GM23338 (cell line): Measurements from ENCODE around the gene UBE2G2. TPM values are rescaled to one million over a fixed set of nuclear protein-coding genes. Genes with fewer than 3 reads are reported as not detected.

Experiments used
- ATAC-seq: fragments of 200-7000 bp; cut with Tn5 transposase; 3 replicates; pipeline ENCODE4 v1.9.1; 2020
- DNase-seq: peaks from one replicate; pipeline ENCODE4 v3.0.0-alpha.2; 2015; ENCODE audit warnings: low spot score
- H2AFZ ChIP-seq: fragments of 200-600 bp; sonication (generic); 2 replicates; pipeline ENCODE4 v1.8.0; 2016; ENCODE audit warnings: antibody characterized with exemption, mild to moderate bottlenecking, moderate library complexity
- H3F3A ChIP-seq: fragments of 200-600 bp; sonication (generic); replicated peaks from 2 replicates; pipeline ENCODE4 v1.8.0; 2017; ENCODE audit warnings: antibody characterized with exemption, mixed run types, low read depth
- H3K27ac ChIP-seq: fragments of 200-600 bp; sonication (generic); 2 replicates; pipeline ENCODE4 v1.6.1; 2016; ENCODE audit warnings: low read depth
- H3K27me3 ChIP-seq: fragments of 200-600 bp; sonication (generic); 2 replicates; pipeline ENCODE4 v1.8.0; 2016; ENCODE audit warnings: mild to moderate bottlenecking, mixed run types, moderate library complexity; ENCODE audit not compliant: insufficient read depth
- H3K36me3 ChIP-seq: fragments of 200-600 bp; sonication (generic); 2 replicates; pipeline ENCODE4 v1.8.0; 2016; ENCODE audit warnings: mild to moderate bottlenecking; ENCODE audit not compliant: insufficient read depth
- H3K4me1 ChIP-seq: fragments of 200-600 bp; sonication (generic); 2 replicates; pipeline ENCODE4 v1.8.0; 2016; ENCODE audit warnings: mild to moderate bottlenecking, moderate library complexity; ENCODE audit not compliant: insufficient read depth
- H3K4me2 ChIP-seq: fragments of 200-600 bp; sonication (generic); 2 replicates; pipeline ENCODE4 v1.7.1; 2017; ENCODE audit warnings: mixed run types
- H3K4me3 ChIP-seq: fragments of 200-600 bp; sonication (generic); 2 replicates; pipeline ENCODE4 v1.6.1; 2016; ENCODE audit warnings: mixed run types
- H3K79me2 ChIP-seq: fragments of 200-600 bp; sonication (generic); replicated peaks from 2 replicates; pipeline ENCODE4 v1.8.0; 2017; ENCODE audit warnings: mild to moderate bottlenecking; ENCODE audit not compliant: insufficient read depth
- H3K9me2 ChIP-seq: fragments of 200-600 bp; sonication (generic); 2 replicates; pipeline ENCODE4 v1.8.0; 2017; ENCODE audit not compliant: insufficient read depth
- H4K20me1 ChIP-seq: fragments of 200-600 bp; sonication (generic); replicated peaks from 2 replicates; pipeline ENCODE4 v1.8.0; 2017; ENCODE audit warnings: mild to moderate bottlenecking; ENCODE audit not compliant: insufficient read depth
- H3K27ac Mint-ChIP-seq: 2 replicates; pipeline ENCODE4 v1.8.0; 2020; ENCODE audit warnings: inconsistent platforms, mild to moderate bottlenecking, moderate library complexity, mixed read lengths
- H3K27me3 Mint-ChIP-seq: 3 replicates; pipeline ENCODE4 v1.8.0; 2022; ENCODE audit warnings: low read depth, mild to moderate bottlenecking, moderate library complexity, mixed read lengths, inconsistent platforms; ENCODE audit not compliant: insufficient read depth, poor library complexity
- H3K36me3 Mint-ChIP-seq: 3 replicates; pipeline ENCODE4 v1.8.0; 2021; ENCODE audit warnings: low read depth, mild to moderate bottlenecking, inconsistent platforms, moderate library complexity, mixed read lengths
- H3K4me1 Mint-ChIP-seq: 3 replicates; pipeline ENCODE4 v1.8.0; 2020; ENCODE audit warnings: mild to moderate bottlenecking, inconsistent platforms, mixed read lengths
- H3K4me3 Mint-ChIP-seq: 3 replicates; pipeline ENCODE4 v1.8.0; 2021; ENCODE audit warnings: moderate library complexity, mild to moderate bottlenecking, inconsistent platforms, mixed read lengths
- H3K9me3 Mint-ChIP-seq: 3 replicates; pipeline ENCODE4 v1.8.0; 2020; ENCODE audit warnings: moderate library complexity, mild to moderate bottlenecking, inconsistent platforms, mixed read lengths
- CREB1 ChIP-seq: fragments of 250-450 bp; sonication (Bioruptor Pico); IDR thresholded peaks from 2 replicates; pipeline ENCODE4 v1.5.0; 2020; ENCODE audit warnings: low read depth, mild to moderate bottlenecking, moderate library complexity
- CTCF ChIP-seq, 2 experiments: fragments of 200-600 bp in 1 of 2; sonication (generic) in 1 of 2; conservative IDR thresholded peaks; 2 replicates each; pipeline versions ENCODE4 v1.5.1 to v1.6.1; 2016 to 2017; ENCODE audit warnings: antibody characterized with exemption in 2 of 2, low read depth in 2 of 2, mild to moderate bottlenecking in 2 of 2, moderate library complexity in 1 of 2
- ETS1 ChIP-seq: IDR thresholded peaks from 2 replicates; pipeline ENCODE4 v1.6.1; 2016; ENCODE audit warnings: antibody characterized with exemption
- EZH2 ChIP-seq: fragments of 200-600 bp; sonication (generic); IDR thresholded peaks from one replicate; pipeline ENCODE4 v1.8.0; 2017; ENCODE audit warnings: antibody characterized with exemption, mild to moderate bottlenecking, low read depth; ENCODE audit not compliant: unreplicated experiment
- EZH2phosphoT487 ChIP-seq: fragments of 200-600 bp; sonication (generic); IDR thresholded peaks from one replicate; pipeline ENCODE4 v1.8.1; 2018; ENCODE audit warnings: antibody characterized with exemption; ENCODE audit not compliant: unreplicated experiment
- JUNB ChIP-seq: IDR thresholded peaks from one replicate; pipeline ENCODE4 v1.6.1; 2016; ENCODE audit warnings: antibody characterized with exemption; ENCODE audit not compliant: unreplicated experiment
- NANOG ChIP-seq: IDR thresholded peaks from 2 replicates; pipeline ENCODE4 v1.6.1; 2016; ENCODE audit warnings: antibody characterized with exemption, borderline replicate concordance
- POLR2AphosphoS5 ChIP-seq: IDR thresholded peaks from 2 replicates; pipeline ENCODE4 v1.6.1; 2016; ENCODE audit warnings: antibody characterized with exemption, low read depth
- REST ChIP-seq: IDR thresholded peaks from one replicate; pipeline ENCODE4 v1.6.1; 2018; ENCODE audit warnings: antibody characterized with exemption; ENCODE audit not compliant: unreplicated experiment
- STAT1 ChIP-seq: IDR thresholded peaks from one replicate; pipeline ENCODE4 v1.6.1; 2016; ENCODE audit warnings: antibody characterized with exemption; ENCODE audit not compliant: unreplicated experiment
- ZNF114 ChIP-seq: fragments of 250-450 bp; sonication (Bioruptor Pico); IDR thresholded peaks from 2 replicates; pipeline ENCODE4 v1.5.0; 2020; ENCODE audit warnings: mild to moderate bottlenecking, moderate library complexity
- ZNF331 ChIP-seq: fragments of 250-450 bp; sonication (Bioruptor Pico); IDR thresholded peaks from 2 replicates; pipeline ENCODE4 v1.5.0; 2020; ENCODE audit warnings: low read depth, mild to moderate bottlenecking, moderate library complexity
- ZNF462 ChIP-seq: fragments of 250-450 bp; sonication (Bioruptor Pico); IDR thresholded peaks from 2 replicates; pipeline ENCODE4 v1.5.0; 2020; ENCODE audit warnings: mild to moderate bottlenecking, moderate library complexity
- polyA plus RNA-seq: library from polyadenylated mRNA; unstranded; fragments of >200 nt; fragmentation: Nextera tagmentation; extraction: Ambion mirVana; gene quantifications from 2 replicates; pipeline ENCODE4 v1.2.1, GENCODE V29; 2016
- total RNA-seq: library from RNA; depleted of rRNA; stranded (reverse); fragments of >200 nt; shearing (Covaris generic); gene quantifications from 2 replicates; pipeline ENCODE4 v1.2.3, GENCODE V29; 2014

UBE2G2 gene
- total and polyA plus RNA-seq, 2 experiments from 2014 or later = 66.4 to 100 TPM

- ATAC-seq (no peak), DNase-seq (no peak)
- no peak overlapping the region for H2AFZ ChIP-seq
- H3K4me3 Mint-ChIP-seq = no peak overlapping the region
- no peaks in the 10 kb centered on the region for H3K27me3 ChIP-seq
- 0 out of 2 replicates have a peak, but pooled peaks cover 21% of the 10 kb centered on the region for H3F3A ChIP-seq
- no peaks in the 10 kb centered on the region for H3K9me2 ChIP-seq
- no peak for TF ChIP-seq ETS1
- TF ChIP-seq ZNF114 (CRISPR knock-in tag) = no peak
- TF ChIP-seq EZH2 = no peak
- TF ChIP-seq CREB1 (CRISPR knock-in tag) = no peak
- no peak for TF ChIP-seq STAT1
- TF ChIP-seq JUNB = no peak
- no peak for TF ChIP-seq ZNF331 (CRISPR knock-in tag)
- TF ChIP-seq NANOG = no peak
- no peak; the same call in 1 of the 2 replicates for TF ChIP-seq POLR2AphosphoS5
- TF ChIP-seq ZNF462 (CRISPR knock-in tag) = no peak
- no peak for TF ChIP-seq REST
- TF ChIP-seq EZH2phosphoT487 = no peak
- TF ChIP-seq CTCF (conservative IDR thresholded peaks at IDR 0.05; ENCODE audit: low read depth in 2 of 2) = no peak
- peaks cover 21% of the 10 kb centered on the region for H3K79me2 ChIP-seq
- peaks cover 19% of the 10 kb centered on the region for H3K4me1 Mint-ChIP-seq
- H3K9me3 Mint-ChIP-seq = no peaks in the 10 kb centered on the region
- peaks cover 12% of the 10 kb centered on the region for H3K36me3 ChIP-seq
- no peak overlapping the region for H3K4me2 ChIP-seq
- peaks cover 14% of the 10 kb centered on the region for H3K4me1 ChIP-seq
- H3K4me3 ChIP-seq = no peak overlapping the region
- peaks cover 10% of the 10 kb centered on the region for H3K27me3 Mint-ChIP-seq
- H3K36me3 Mint-ChIP-seq = peaks cover 52% of the 10 kb centered on the region
- H3K27ac ChIP-seq = no peak overlapping the region
- H3K27ac Mint-ChIP-seq = no peak overlapping the region
- H4K20me1 ChIP-seq = peaks cover 18% of the 10 kb centered on the region
Observed at GRCh38 chr21:44804762-44805161, 3.1 kb upstream of the UBE2G2 start.
